Heart right ventricle (tissue), 16 donors: ENCODE results near the gene ZNF684. TPM values are rescaled to one million over a fixed set of nuclear protein-coding genes. Genes with fewer than 3 reads are reported as not detected.

Experiments
- ATAC-seq, 8 donors: fragments of 200-7000 bp; cut with Tn5 transposase; one replicate each; pipeline ENCODE4 v1.9.1; 2020; ENCODE audit warnings: mild to moderate bottlenecking in 8 of 8, moderate library complexity in 8 of 8, moderate number of reproducible peaks in 1 of 8
- DNase-seq, 2 donors: peaks; one replicate each; pipeline ENCODE4 v3.0.0-alpha.2; 2020
- H3K27ac ChIP-seq, 10 donors: fragments of 200-600 bp; sonication (generic) in 2 of 10; one replicate each; pipeline versions ENCODE4 v1.5.0 to v1.8.0; 2020 to 2022; ENCODE audit warnings: mild to moderate bottlenecking in 3 of 10
- H3K27me3 ChIP-seq, 7 donors: fragments of 200-600 bp; one replicate each; pipeline ENCODE4 v1.8.0; 2021 to 2022; ENCODE audit warnings: mild to moderate bottlenecking in 2 of 7
- H3K36me3 ChIP-seq, 9 donors: fragments of 200-600 bp; sonication (generic) in 1 of 9; one replicate each; pipeline versions ENCODE4 v1.5.0 to v1.8.0; 2020 to 2022; ENCODE audit warnings: mild to moderate bottlenecking in 2 of 9
- H3K4me1 ChIP-seq, 9 donors: fragments of 200-600 bp; sonication (generic) in 1 of 9; one replicate each; pipeline versions ENCODE4 v1.5.0 to v1.8.0; 2020 to 2022; ENCODE audit warnings: mild to moderate bottlenecking in 4 of 9
- H3K4me3 ChIP-seq, 10 donors: fragments of 200-600 bp; sonication (generic) in 2 of 10; one replicate each; pipeline versions ENCODE4 v1.5.0 to v1.8.0; 2020 to 2022; ENCODE audit warnings: mild to moderate bottlenecking in 7 of 10, moderate library complexity in 2 of 10
- H3K9me3 ChIP-seq, 11 donors: fragments of 200-600 bp in 10 of 11; sonication (generic) in 2 of 11; one replicate each; pipeline versions ENCODE4 v1.5.0 to v1.8.0; 2013 to 2022; ENCODE audit warnings: mild to moderate bottlenecking in 2 of 11, control low read depth in 1 of 11, moderate library complexity in 1 of 11
- WGBS, 2 donors: extraction: QIAGEN DNeasy Blood & Tissue Kit; methylation state at CpG; one replicate each; pipeline ENCODE4 v1.1.7; 2013; ENCODE audit warnings: inconsistent platforms in 1 of 2; 5-methylcytosine and 5-hydroxymethylcytosine counted together
- intact Hi-C, 10 donors: fragments of 100-400 bp; cut with DNase I; formaldehyde crosslinking; loops; one replicate each; pipeline versions ENCODE4 v1.11.1 to v1.14.2; 2022
- polyA plus RNA-seq, 2 donors: library from polyadenylated mRNA; stranded (reverse); fragments of 200-250 nt; gene quantifications; one replicate each; pipeline ENCODE4 v1.2.3, GENCODE V29; 2013
- total RNA-seq, 10 donors: library from RNA; stranded (reverse); fragmentation: NEBNext Ultra II Directional in 3 of 10; extraction: Animal tissue kit (Norgen Biotek cat#: 25700) in 3 of 10; gene quantifications; one replicate each; pipeline versions ENCODE4 v1.2.1 to v1.2.4, GENCODE V29; 2021 to 2023
- TF ChIP-seq, protein P1 (sequence below), 9 donors: fragments of 200-600 bp; sonication (generic) in 2 of 9; IDR thresholded peaks; one replicate each; pipeline versions ENCODE4 v1.5.0 to v1.8.0; 2021 to 2022; ENCODE audit warnings: antibody characterized with exemption in 9 of 9, mild to moderate bottlenecking in 5 of 9, moderate library complexity in 1 of 9
- donor health status: Arrhythmogenic right ventricular cardiomyopathy.
- donor health status: ischemic (EF 13 %, LVEDD 7.1; RV severe dilation, severe dysfunction).
- donor health status: healthy with polysubstance abuse.
- donor health status: DM: no; HTN: yes; CAD: no.
- donor health status: DM: no; HTN: no; CAD: no.
- donor health status: ischemic (EF 25% LVEDD 6.9; RV normal size, moderate dysfunction).
- donor health status: ischemic (EF 25% LVEDD 5.7; RV mildly dilated, moderate dysfunction).
- donor health status: healthy.
- donor health status: DM: yes; HTN: yes; CAD: no.
- donor health status: Ischemic cardiomyopathy.
- donor health status: ischemic (EF 35%, LVEDD 5.7; RV mildly dilated, moderate dysfunction).
- donor health status: nonischemic (EF 11% LVEDD 7.7; RV severe dilation, severe dysfunction).
- donor health status: DM: yes; HTN: yes; CAD: no.
- donor health status: PGD.
- donor health status: ischemic (EF 29% LVEDD 5.4; RV normal size, mild dysfunction).
- donor health status: nonischemic (EF 23%, LVEDD 6.1; RV moderate dilation, normal function).

Gene ZNF684
- total and polyA plus RNA-seq, 12 donors: 5.1 to 11.6 (median 8.6) TPM

DNA sequence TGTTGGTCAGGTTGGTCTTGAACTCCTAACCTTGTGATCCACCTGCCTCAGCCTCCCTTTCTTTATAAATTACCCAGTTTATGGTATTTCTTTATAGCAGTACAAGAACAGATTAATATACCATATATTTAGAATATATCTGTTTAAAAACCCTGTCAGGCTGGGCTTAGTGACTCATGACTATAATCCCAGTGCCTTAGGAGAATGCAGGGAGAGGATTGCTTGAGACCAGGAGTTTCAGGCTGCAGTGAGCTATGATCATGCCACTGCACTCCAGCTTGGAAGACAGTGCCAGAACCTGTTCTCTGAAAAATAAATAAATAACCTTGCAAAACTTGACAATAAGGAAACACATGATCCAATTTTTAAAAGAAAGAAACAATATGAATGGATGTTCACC lies 43.9 kb downstream of the ZNF684 start:
- H3K9me3 ChIP-seq: peaks cover 0 to 10% (median 0%) of the 10 kb centered on the region in 11 donors
- no peaks in the 10 kb centered on the region for H3K36me3 ChIP-seq
- peaks cover 0 to 9% (median 0%) of the 10 kb centered on the region in 9 donors for H3K4me1 ChIP-seq
- no peak overlapping the region for H3K4me3 ChIP-seq
- DNase-seq: no peak
- no peaks in the 10 kb centered on the region for H3K27me3 ChIP-seq
- ATAC-seq: no peak
- intact Hi-C loops: no loop called here
- H3K27ac ChIP-seq: no peak overlapping the region
- TF ChIP-seq, protein P1, sequence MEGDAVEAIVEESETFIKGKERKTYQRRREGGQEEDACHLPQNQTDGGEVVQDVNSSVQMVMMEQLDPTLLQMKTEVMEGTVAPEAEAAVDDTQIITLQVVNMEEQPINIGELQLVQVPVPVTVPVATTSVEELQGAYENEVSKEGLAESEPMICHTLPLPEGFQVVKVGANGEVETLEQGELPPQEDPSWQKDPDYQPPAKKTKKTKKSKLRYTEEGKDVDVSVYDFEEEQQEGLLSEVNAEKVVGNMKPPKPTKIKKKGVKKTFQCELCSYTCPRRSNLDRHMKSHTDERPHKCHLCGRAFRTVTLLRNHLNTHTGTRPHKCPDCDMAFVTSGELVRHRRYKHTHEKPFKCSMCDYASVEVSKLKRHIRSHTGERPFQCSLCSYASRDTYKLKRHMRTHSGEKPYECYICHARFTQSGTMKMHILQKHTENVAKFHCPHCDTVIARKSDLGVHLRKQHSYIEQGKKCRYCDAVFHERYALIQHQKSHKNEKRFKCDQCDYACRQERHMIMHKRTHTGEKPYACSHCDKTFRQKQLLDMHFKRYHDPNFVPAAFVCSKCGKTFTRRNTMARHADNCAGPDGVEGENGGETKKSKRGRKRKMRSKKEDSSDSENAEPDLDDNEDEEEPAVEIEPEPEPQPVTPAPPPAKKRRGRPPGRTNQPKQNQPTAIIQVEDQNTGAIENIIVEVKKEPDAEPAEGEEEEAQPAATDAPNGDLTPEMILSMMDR (IDR thresholded peaks at IDR 0.05): no peak

DNA sequence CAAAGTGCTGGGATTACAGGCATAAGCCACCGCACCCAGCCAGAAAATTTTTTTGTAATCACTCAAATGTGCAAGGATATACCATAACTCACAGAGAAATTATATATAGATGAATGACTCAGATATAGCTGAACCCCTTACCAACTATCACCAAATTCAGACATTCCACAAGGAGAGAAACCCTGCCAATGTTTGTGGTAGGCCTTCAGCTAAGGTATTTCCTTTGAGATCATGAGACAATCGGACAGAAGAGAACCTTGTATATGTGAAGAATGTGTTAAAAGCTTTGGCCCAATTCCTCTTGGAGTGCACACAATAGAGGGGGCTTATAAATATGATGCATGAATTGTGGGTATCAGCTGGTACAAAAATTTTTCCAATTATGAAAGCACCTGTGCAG lies 50.7 kb downstream of the ZNF684 start:
- WGBS, 2 donors: 88 to 89% methylated on average over 2 of the region's 2 CpGs
- no peaks in the 10 kb centered on the region for H3K27me3 ChIP-seq
- DNase-seq (no peak), ATAC-seq (no peak)
- TF ChIP-seq, protein P1 (IDR thresholded peaks at IDR 0.05): no peak
- H3K9me3 ChIP-seq: peaks cover 0 to 3% (median 0%) of the 10 kb centered on the region in 11 donors
- H3K4me3 ChIP-seq: no peak overlapping the region
- intact Hi-C loops: no loop called here
- peaks cover 0 to 11% (median 0%) of the 10 kb centered on the region in 9 donors for H3K4me1 ChIP-seq
- no peaks in the 10 kb centered on the region for H3K36me3 ChIP-seq
- H3K27ac ChIP-seq: no peak overlapping the region

DNA sequence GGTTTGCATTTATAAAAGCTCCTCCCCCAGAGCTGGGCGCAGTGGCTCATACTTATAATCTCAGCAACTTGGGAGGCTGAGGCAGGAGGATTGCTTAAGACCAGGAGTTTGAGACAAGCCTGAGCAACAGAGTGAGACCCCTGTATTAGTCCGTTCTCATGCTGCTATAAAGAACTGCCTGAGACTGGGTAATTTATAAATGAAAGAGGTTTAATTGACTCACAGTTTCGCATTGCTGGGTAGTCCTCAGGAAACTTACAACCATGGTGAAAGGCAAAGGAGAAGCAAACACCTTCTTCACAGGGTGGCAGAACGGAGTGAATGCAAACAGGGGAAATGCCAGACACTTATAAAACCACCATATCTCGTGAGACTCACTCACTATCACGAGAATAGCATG lies 52.5 kb downstream of the ZNF684 start:
- Histone ChIP-seq H3K4me1 (peaks cover 0 to 11% (median 0%) of the 10 kb centered on the region in 9 donors), H3K36me3 (no peaks in the 10 kb centered on the region), H3K27me3 (no peaks in the 10 kb centered on the region), H3K27ac (no peak overlapping the region), H3K9me3 (no peaks in the 10 kb centered on the region), H3K4me3 (no peak overlapping the region)
- 74 to 78% methylated on average over 6 of the region's 6 CpGs for WGBS, 2 donors
- no peak for ATAC-seq
- TF ChIP-seq, protein P1 (IDR thresholded peaks at IDR 0.05): no peak
- no peak for DNase-seq
- intact Hi-C loops: no loop called here

DNA sequence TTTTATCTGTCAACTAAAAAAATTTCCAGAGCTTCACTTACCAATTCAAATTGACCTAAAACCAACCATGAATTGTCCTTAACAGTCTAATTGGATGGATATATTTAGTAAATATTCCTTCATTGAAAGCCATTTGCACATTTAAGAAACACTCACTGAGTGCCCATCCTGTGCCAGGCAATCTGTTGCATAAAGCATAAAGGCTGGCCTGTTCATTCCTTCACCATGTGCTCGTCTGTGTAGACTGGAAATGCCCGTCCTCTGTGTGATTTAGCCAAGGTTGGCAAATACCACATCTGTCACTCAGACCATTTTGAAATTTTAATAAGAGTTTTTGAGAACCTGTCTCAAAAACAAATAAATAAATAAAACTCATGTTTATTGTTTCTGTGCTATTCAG lies 57.1 kb downstream of the ZNF684 start:
- ATAC-seq (no peak), DNase-seq (no peak)
- peaks cover 0 to 19% (median 0%) of the 10 kb centered on the region in 9 donors for H3K4me1 ChIP-seq
- no peak overlapping the region for H3K27ac ChIP-seq
- H3K9me3 ChIP-seq: no peaks in the 10 kb centered on the region
- intact Hi-C loops: no loop called here
- H3K27me3 ChIP-seq: no peaks in the 10 kb centered on the region
- H3K4me3 ChIP-seq: no peak overlapping the region
- WGBS, 2 donors: 73 to 80% methylated on average over 2 of the region's 2 CpGs
- TF ChIP-seq, protein P1 (IDR thresholded peaks at IDR 0.05): no peak
- no peaks in the 10 kb centered on the region for H3K36me3 ChIP-seq
